GM23338 (cell line): ENCODE data around the gene EGFL7. TPM values are rescaled to one million over a fixed set of nuclear protein-coding genes. Genes with fewer than 3 reads are reported as not detected.

Experiments
- ATAC-seq: fragments of 200-7000 bp; cut with Tn5 transposase; 3 replicates; pipeline ENCODE4 v1.9.1; 2020
- DNase-seq: peaks from one replicate; pipeline ENCODE4 v3.0.0-alpha.2; 2015; ENCODE audit warnings: low spot score
- H2AFZ ChIP-seq: fragments of 200-600 bp; sonication (generic); 2 replicates; pipeline ENCODE4 v1.8.0; 2016; ENCODE audit warnings: antibody characterized with exemption, mild to moderate bottlenecking, moderate library complexity
- H3F3A ChIP-seq: fragments of 200-600 bp; sonication (generic); replicated peaks from 2 replicates; pipeline ENCODE4 v1.8.0; 2017; ENCODE audit warnings: antibody characterized with exemption, mixed run types, low read depth
- H3K27ac ChIP-seq: fragments of 200-600 bp; sonication (generic); 2 replicates; pipeline ENCODE4 v1.6.1; 2016; ENCODE audit warnings: low read depth
- H3K27me3 ChIP-seq: fragments of 200-600 bp; sonication (generic); 2 replicates; pipeline ENCODE4 v1.8.0; 2016; ENCODE audit warnings: mild to moderate bottlenecking, mixed run types, moderate library complexity; ENCODE audit not compliant: insufficient read depth
- H3K36me3 ChIP-seq: fragments of 200-600 bp; sonication (generic); 2 replicates; pipeline ENCODE4 v1.8.0; 2016; ENCODE audit warnings: mild to moderate bottlenecking; ENCODE audit not compliant: insufficient read depth
- H3K4me1 ChIP-seq: fragments of 200-600 bp; sonication (generic); 2 replicates; pipeline ENCODE4 v1.8.0; 2016; ENCODE audit warnings: mild to moderate bottlenecking, moderate library complexity; ENCODE audit not compliant: insufficient read depth
- H3K4me2 ChIP-seq: fragments of 200-600 bp; sonication (generic); 2 replicates; pipeline ENCODE4 v1.7.1; 2017; ENCODE audit warnings: mixed run types
- H3K4me3 ChIP-seq: fragments of 200-600 bp; sonication (generic); 2 replicates; pipeline ENCODE4 v1.6.1; 2016; ENCODE audit warnings: mixed run types
- H3K79me2 ChIP-seq: fragments of 200-600 bp; sonication (generic); replicated peaks from 2 replicates; pipeline ENCODE4 v1.8.0; 2017; ENCODE audit warnings: mild to moderate bottlenecking; ENCODE audit not compliant: insufficient read depth
- H3K9me2 ChIP-seq: fragments of 200-600 bp; sonication (generic); 2 replicates; pipeline ENCODE4 v1.8.0; 2017; ENCODE audit not compliant: insufficient read depth
- H4K20me1 ChIP-seq: fragments of 200-600 bp; sonication (generic); replicated peaks from 2 replicates; pipeline ENCODE4 v1.8.0; 2017; ENCODE audit warnings: mild to moderate bottlenecking; ENCODE audit not compliant: insufficient read depth
- H3K27ac Mint-ChIP-seq: 2 replicates; pipeline ENCODE4 v1.8.0; 2020; ENCODE audit warnings: inconsistent platforms, mild to moderate bottlenecking, moderate library complexity, mixed read lengths
- H3K27me3 Mint-ChIP-seq: 3 replicates; pipeline ENCODE4 v1.8.0; 2022; ENCODE audit warnings: low read depth, mild to moderate bottlenecking, moderate library complexity, mixed read lengths, inconsistent platforms; ENCODE audit not compliant: insufficient read depth, poor library complexity
- H3K36me3 Mint-ChIP-seq: 3 replicates; pipeline ENCODE4 v1.8.0; 2021; ENCODE audit warnings: low read depth, mild to moderate bottlenecking, inconsistent platforms, moderate library complexity, mixed read lengths
- H3K4me1 Mint-ChIP-seq: 3 replicates; pipeline ENCODE4 v1.8.0; 2020; ENCODE audit warnings: mild to moderate bottlenecking, inconsistent platforms, mixed read lengths
- H3K4me3 Mint-ChIP-seq: 3 replicates; pipeline ENCODE4 v1.8.0; 2021; ENCODE audit warnings: moderate library complexity, mild to moderate bottlenecking, inconsistent platforms, mixed read lengths
- H3K9me3 Mint-ChIP-seq: 3 replicates; pipeline ENCODE4 v1.8.0; 2020; ENCODE audit warnings: moderate library complexity, mild to moderate bottlenecking, inconsistent platforms, mixed read lengths
- EZH2phosphoT487 ChIP-seq: fragments of 200-600 bp; sonication (generic); IDR thresholded peaks from one replicate; pipeline ENCODE4 v1.8.1; 2018; ENCODE audit warnings: antibody characterized with exemption; ENCODE audit not compliant: unreplicated experiment
- NANOG ChIP-seq: IDR thresholded peaks from 2 replicates; pipeline ENCODE4 v1.6.1; 2016; ENCODE audit warnings: antibody characterized with exemption, borderline replicate concordance
- STAT1 ChIP-seq: IDR thresholded peaks from one replicate; pipeline ENCODE4 v1.6.1; 2016; ENCODE audit warnings: antibody characterized with exemption; ENCODE audit not compliant: unreplicated experiment
- polyA plus RNA-seq: library from polyadenylated mRNA; unstranded; fragments of >200 nt; fragmentation: Nextera tagmentation; extraction: Ambion mirVana; gene quantifications from 2 replicates; pipeline ENCODE4 v1.2.1, GENCODE V29; 2016
- total RNA-seq: library from RNA; depleted of rRNA; stranded (reverse); fragments of >200 nt; shearing (Covaris generic); gene quantifications from 2 replicates; pipeline ENCODE4 v1.2.3, GENCODE V29; 2014
- TF ChIP-seq, protein P1 (sequence below): fragments of 250-450 bp; sonication (Bioruptor Pico); IDR thresholded peaks from 2 replicates; pipeline ENCODE4 v1.5.0; 2020; ENCODE audit warnings: mild to moderate bottlenecking, moderate library complexity
- TF ChIP-seq, protein P2 (sequence below), 2 experiments: fragments of 200-600 bp in 1 of 2; sonication (generic) in 1 of 2; conservative IDR thresholded peaks; 2 replicates each; pipeline versions ENCODE4 v1.5.1 to v1.6.1; 2016 to 2017; ENCODE audit warnings: antibody characterized with exemption in 2 of 2, low read depth in 2 of 2, mild to moderate bottlenecking in 2 of 2, moderate library complexity in 1 of 2
- TF ChIP-seq, protein P3 (sequence below): IDR thresholded peaks from 2 replicates; pipeline ENCODE4 v1.6.1; 2016; ENCODE audit warnings: antibody characterized with exemption

EGFL7 gene
- total and polyA plus RNA-seq, 2 experiments from 2014 or later, result 44.4 to 60.8 TPM

DNA sequence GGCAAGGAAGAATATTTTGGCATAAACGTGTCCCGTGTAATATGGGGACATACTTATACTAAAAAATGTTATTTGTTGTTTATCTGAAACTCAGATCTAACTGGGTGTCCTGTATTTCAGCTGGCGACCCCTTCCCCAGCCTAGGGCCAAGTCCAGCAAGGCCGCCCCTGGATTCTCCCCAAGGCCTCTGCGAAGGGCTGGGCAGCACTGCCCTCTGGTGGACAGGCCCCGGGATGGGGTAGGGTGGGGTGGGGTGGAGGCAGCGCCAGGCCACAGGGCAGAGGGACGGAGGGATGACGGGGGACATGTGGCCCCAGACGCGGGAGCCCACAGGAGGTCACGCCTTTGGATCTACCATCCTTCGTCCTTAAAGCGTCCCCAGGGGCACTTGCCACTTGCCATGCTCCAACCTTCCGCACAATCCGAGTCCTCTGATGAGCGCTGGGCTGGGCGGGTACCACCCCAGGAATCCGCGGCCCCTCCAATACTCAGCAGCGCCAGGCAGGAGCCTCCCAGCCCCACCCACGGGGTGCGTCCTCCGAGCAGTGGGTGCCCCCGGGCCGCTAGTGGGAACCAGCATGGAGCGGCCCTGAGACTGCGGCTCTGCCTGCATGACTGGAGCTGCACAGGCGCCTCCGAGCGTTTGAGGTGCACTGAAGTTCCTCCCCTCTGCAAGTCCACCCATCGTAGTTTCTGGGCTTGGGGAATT, 31.6 kb downstream of the EGFL7 start (continued):
- TF ChIP-seq, protein P1, sequence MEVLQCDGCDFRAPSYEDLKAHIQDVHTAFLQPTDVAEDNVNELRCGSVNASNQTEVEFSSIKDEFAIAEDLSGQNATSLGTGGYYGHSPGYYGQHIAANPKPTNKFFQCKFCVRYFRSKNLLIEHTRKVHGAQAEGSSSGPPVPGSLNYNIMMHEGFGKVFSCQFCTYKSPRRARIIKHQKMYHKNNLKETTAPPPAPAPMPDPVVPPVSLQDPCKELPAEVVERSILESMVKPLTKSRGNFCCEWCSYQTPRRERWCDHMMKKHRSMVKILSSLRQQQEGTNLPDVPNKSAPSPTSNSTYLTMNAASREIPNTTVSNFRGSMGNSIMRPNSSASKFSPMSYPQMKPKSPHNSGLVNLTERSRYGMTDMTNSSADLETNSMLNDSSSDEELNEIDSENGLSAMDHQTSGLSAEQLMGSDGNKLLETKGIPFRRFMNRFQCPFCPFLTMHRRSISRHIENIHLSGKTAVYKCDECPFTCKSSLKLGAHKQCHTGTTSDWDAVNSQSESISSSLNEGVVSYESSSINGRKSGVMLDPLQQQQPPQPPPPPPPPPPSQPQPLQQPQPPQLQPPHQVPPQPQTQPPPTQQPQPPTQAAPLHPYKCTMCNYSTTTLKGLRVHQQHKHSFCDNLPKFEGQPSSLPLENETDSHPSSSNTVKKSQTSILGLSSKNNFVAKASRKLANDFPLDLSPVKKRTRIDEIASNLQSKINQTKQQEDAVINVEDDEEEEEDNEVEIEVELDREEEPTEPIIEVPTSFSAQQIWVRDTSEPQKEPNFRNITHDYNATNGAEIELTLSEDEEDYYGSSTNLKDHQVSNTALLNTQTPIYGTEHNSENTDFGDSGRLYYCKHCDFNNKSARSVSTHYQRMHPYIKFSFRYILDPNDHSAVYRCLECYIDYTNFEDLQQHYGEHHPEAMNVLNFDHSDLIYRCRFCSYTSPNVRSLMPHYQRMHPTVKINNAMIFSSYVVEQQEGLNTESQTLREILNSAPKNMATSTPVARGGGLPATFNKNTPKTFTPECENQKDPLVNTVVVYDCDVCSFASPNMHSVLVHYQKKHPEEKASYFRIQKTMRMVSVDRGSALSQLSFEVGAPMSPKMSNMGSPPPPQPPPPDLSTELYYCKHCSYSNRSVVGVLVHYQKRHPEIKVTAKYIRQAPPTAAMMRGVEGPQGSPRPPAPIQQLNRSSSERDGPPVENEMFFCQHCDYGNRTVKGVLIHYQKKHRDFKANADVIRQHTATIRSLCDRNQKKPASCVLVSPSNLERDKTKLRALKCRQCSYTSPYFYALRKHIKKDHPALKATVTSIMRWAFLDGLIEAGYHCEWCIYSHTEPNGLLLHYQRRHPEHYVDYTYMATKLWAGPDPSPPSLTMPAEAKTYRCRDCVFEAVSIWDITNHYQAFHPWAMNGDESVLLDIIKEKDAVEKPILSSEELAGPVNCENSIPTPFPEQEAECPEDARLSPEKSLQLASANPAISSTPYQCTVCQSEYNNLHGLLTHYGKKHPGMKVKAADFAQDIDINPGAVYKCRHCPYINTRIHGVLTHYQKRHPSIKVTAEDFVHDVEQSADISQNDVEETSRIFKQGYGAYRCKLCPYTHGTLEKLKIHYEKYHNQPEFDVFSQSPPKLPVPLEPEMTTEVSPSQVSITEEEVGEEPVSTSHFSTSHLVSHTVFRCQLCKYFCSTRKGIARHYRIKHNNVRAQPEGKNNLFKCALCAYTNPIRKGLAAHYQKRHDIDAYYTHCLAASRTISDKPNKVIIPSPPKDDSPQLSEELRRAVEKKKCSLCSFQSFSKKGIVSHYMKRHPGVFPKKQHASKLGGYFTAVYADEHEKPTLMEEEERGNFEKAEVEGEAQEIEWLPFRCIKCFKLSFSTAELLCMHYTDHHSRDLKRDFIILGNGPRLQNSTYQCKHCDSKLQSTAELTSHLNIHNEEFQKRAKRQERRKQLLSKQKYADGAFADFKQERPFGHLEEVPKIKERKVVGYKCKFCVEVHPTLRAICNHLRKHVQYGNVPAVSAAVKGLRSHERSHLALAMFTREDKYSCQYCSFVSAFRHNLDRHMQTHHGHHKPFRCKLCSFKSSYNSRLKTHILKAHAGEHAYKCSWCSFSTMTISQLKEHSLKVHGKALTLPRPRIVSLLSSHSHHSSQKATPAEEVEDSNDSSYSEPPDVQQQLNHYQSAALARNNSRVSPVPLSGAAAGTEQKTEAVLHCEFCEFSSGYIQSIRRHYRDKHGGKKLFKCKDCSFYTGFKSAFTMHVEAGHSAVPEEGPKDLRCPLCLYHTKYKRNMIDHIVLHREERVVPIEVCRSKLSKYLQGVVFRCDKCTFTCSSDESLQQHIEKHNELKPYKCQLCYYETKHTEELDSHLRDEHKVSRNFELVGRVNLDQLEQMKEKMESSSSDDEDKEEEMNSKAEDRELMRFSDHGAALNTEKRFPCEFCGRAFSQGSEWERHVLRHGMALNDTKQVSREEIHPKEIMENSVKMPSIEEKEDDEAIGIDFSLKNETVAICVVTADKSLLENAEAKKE (CRISPR knock-in tag), result no peak
- TF ChIP-seq STAT1, result no peak
- TF ChIP-seq, protein P2, sequence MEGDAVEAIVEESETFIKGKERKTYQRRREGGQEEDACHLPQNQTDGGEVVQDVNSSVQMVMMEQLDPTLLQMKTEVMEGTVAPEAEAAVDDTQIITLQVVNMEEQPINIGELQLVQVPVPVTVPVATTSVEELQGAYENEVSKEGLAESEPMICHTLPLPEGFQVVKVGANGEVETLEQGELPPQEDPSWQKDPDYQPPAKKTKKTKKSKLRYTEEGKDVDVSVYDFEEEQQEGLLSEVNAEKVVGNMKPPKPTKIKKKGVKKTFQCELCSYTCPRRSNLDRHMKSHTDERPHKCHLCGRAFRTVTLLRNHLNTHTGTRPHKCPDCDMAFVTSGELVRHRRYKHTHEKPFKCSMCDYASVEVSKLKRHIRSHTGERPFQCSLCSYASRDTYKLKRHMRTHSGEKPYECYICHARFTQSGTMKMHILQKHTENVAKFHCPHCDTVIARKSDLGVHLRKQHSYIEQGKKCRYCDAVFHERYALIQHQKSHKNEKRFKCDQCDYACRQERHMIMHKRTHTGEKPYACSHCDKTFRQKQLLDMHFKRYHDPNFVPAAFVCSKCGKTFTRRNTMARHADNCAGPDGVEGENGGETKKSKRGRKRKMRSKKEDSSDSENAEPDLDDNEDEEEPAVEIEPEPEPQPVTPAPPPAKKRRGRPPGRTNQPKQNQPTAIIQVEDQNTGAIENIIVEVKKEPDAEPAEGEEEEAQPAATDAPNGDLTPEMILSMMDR (conservative IDR thresholded peaks at IDR 0.05; ENCODE audit: low read depth in 2 of 2), result peak; percentile 65 to 96

DNA sequence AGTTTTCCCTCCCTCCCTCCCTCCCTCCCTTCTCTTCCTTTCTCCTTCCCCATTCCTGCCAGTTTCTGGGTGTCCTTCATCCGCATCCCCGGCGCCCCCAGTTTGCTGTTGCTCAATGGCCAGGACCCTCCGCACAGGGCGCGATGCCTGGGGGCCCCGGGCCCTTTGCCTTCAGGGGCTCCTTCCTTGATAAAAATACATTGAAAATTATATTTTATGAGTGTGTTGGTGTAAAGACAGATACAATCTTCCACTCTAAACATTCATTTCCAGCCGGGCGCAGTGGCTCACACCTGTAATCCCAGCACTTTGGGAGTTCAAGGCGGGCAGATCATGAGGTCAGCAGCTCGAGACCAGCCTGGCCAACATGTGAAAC, 32.1 kb downstream of the EGFL7 start:
- Histone ChIP-seq H4K20me1 (no peaks in the 10 kb centered on the region), H3K79me2 (no peaks in the 10 kb centered on the region), H3K27ac (no peak overlapping the region), H3K36me3 (no peaks in the 10 kb centered on the region), H3F3A (no peaks in the 10 kb centered on the region), H3K27me3 (no peaks in the 10 kb centered on the region), H3K4me3 (no peak overlapping the region), H2AFZ (no peak overlapping the region), H3K4me1 (no peaks in the 10 kb centered on the region; the same call in 1 of the 2 replicates), H3K4me2 (no peak overlapping the region), H3K9me2 (no peaks in the 10 kb centered on the region)
- H3K9me3 Mint-ChIP-seq, result no peaks in the 10 kb centered on the region
- H3K27ac Mint-ChIP-seq, result no peak overlapping the region
- ATAC-seq (no peak), DNase-seq (no peak)
- H3K4me1 Mint-ChIP-seq, result peaks cover 8% of the 10 kb centered on the region
- no peaks in the 10 kb centered on the region for H3K36me3 Mint-ChIP-seq
- TF ChIP-seq EZH2phosphoT487 (no peak), NANOG (no peak)
- TF ChIP-seq, protein P2 (conservative IDR thresholded peaks at IDR 0.05; ENCODE audit: low read depth in 2 of 2), result no peak
- TF ChIP-seq, protein P3, sequence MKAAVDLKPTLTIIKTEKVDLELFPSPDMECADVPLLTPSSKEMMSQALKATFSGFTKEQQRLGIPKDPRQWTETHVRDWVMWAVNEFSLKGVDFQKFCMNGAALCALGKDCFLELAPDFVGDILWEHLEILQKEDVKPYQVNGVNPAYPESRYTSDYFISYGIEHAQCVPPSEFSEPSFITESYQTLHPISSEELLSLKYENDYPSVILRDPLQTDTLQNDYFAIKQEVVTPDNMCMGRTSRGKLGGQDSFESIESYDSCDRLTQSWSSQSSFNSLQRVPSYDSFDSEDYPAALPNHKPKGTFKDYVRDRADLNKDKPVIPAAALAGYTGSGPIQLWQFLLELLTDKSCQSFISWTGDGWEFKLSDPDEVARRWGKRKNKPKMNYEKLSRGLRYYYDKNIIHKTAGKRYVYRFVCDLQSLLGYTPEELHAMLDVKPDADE, result no peak
- H3K4me3 Mint-ChIP-seq, result no peak overlapping the region
- H3K27me3 Mint-ChIP-seq, result peaks cover 12% of the 10 kb centered on the region
